ES-I3 (cell line): ENCODE results near the gene SEPTIN8.

Experiments
- H3K36me3 ChIP-seq: 2 replicates; pipeline ENCODE4 v1.6.1; 2013; ENCODE audit warnings: mild to moderate bottlenecking, low read length, control low read depth, moderate library complexity; ENCODE audit not compliant: insufficient read depth
- H3K4me1 ChIP-seq: 2 replicates; pipeline ENCODE4 v1.6.1; 2013; ENCODE audit warnings: mild to moderate bottlenecking, control low read depth, low read length; ENCODE audit not compliant: insufficient read depth
- H3K9ac ChIP-seq: 2 replicates; pipeline ENCODE4 v1.6.1; 2013; ENCODE audit warnings: low read depth, mild to moderate bottlenecking, low read length, moderate library complexity
- H3K9me3 ChIP-seq: 2 replicates; pipeline ENCODE4 v1.6.1; 2013; ENCODE audit warnings: mild to moderate bottlenecking, low read length, moderate library complexity; ENCODE audit not compliant: control insufficient read depth, insufficient read depth

Gene SEPTIN8

DNA sequence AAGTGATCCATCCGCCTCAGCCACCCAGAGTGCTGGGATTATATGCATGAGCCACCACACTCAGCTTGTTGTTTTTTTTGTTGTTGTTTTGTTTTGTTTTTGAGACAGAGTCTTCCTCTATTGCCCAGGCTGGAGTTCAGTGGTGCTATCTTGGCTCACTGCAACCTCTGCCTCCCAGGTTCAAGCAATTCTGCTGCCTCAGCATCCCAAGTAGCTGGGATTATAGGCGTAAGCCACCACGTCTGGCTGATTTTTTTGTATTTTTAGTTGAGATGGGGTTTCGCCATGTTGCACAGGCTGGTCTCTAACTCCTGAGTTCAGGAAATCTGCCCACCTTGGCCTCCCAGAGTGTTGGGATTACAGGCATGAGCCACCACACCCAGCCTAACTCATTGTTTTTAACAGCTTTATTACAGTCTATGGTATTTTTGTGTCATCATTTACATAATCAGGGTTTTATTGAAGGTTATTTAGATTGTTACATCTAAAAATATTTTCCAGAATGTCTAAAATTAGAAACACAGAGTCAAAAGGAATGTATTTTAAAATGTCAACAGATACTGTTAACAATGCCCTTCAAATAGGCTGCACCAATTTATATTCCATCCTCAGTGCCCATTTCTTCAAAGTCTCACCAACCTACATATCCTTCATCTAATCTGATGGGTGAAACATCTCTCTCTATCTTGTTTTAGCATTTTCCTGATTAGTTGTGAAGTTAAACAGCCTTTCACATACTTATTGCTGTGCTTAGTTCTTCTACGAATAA is 58.3 kb downstream of the SEPTIN8 start:
- Histone ChIP-seq H3K36me3 (no peaks in the 10 kb centered on the region), H3K9me3 (no peaks in the 10 kb centered on the region), H3K4me1 (no peaks in the 10 kb centered on the region), H3K9ac (no peak overlapping the region)

DNA sequence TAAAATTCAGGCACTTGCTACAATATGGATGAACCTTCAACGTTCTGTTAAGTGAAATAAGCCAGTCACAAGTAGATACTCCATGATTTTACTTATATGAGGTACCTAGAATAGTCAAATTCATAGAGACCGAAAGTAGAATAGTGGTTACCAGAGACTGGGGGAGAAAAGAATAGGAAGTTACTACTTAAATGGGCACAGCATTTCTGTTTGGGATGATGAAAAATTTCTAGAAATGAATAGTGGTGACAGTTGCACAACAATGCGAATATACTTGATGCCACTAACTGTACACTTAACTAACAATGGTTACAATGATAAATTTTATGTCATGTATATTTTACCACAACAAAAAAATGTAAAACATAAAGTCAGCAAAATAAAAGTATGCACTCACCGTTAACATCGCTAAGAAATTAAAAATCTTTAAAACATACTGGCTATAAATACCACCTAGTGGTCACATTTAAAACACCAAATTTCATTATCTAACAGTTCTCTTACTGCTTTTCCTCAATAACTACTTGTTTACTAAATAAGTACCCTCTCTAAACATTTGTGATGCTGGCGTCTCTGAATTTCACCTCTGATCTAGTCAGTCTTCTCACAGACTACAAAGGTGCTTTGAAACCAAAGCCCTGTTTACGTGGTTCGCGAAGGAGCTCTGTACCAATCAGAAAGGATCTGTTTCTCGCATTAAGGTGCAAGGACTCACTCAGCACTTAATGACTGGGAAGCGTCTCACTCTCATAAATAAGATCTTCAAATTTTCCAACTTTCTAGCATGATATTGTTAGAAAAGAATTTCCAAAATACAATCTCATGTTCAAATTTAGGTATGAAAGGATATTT is 62.4 kb downstream of the SEPTIN8 start:
- Histone ChIP-seq H3K9me3 (no peaks in the 10 kb centered on the region), H3K36me3 (no peaks in the 10 kb centered on the region), H3K9ac (no peak overlapping the region), H3K4me1 (no peaks in the 10 kb centered on the region)

DNA sequence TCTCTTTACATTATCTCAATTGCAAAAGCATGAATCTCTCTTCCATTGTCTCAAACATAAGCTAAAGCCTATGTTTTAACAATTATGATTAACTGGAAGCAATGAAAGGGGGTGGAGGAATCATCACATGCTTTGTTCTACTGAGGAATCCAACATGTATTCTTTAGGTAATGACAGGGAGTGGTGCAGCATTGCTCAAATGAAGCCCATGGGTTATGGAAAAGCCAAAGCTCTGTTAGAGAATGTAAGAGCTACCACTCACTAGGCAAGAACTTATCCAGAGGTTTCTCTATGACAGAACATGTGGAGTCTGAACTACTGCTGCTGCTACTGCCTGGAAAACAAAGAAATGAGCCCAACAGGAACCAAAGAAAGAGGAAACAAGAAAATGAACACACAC is 68.4 kb downstream of the SEPTIN8 start:
- no peaks in the 10 kb centered on the region for H3K9me3 ChIP-seq
- H3K36me3 ChIP-seq, result no peaks in the 10 kb centered on the region
- no peaks in the 10 kb centered on the region for H3K4me1 ChIP-seq
- H3K9ac ChIP-seq, result no peak overlapping the region

DNA sequence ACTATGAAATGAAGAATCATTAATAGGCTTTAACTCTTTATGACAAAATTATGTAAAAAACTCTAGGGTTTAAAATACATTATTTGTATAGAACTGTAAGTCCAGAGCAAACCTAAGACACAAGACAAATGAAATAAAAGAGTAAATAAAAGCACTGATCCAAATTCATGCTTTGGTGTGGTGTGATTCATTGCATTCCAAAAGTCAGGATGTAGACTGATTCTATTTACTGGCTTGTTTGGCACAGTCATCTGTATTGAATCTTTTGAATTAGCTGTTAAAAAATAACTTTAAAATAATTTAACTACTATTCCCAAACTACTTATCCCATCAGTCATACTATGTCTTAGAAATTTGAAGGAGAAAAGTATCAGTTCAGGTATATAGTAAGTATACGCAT is 72.2 kb downstream of the SEPTIN8 start:
- no peaks in the 10 kb centered on the region for H3K36me3 ChIP-seq
- no peaks in the 10 kb centered on the region for H3K4me1 ChIP-seq
- H3K9me3 ChIP-seq, result no peaks in the 10 kb centered on the region
- no peak overlapping the region for H3K9ac ChIP-seq
